ENCODE data around the gene GPX4.

GRCh38 chr19:1065606-1066109 is 38.1 kb upstream of the GPX4 start:
- TF ChIP-seq CTCF (IDR thresholded peaks at IDR 0.05), result no peak
- no peak for TF ChIP-seq POLR2A (IDR thresholded peaks at IDR 0.05)

All from body of pancreas (tissue), 4 donors.